Brain microvascular endothelial cell (primary cell): ENCODE data around the gene FRMPD4.

Experiments used
- DNase-seq: peaks from one replicate; pipeline ENCODE4 v3.0.0-alpha.2; 2020
- H3K27ac ChIP-seq: fragments of 250-450 bp; sonication (Bioruptor Pico); 2 replicates; pipeline ENCODE4 v1.5.1; 2020; ENCODE audit warnings: mild to moderate bottlenecking, moderate library complexity
- H3K27me3 ChIP-seq: fragments of 250-450 bp; sonication (Bioruptor Pico); replicated peaks from 2 replicates; pipeline ENCODE4 v1.5.1; 2020; ENCODE audit warnings: mild to moderate bottlenecking
- H3K36me3 ChIP-seq: fragments of 250-450 bp; sonication (Bioruptor Pico); replicated peaks from 2 replicates; pipeline ENCODE4 v1.5.1; 2020; ENCODE audit warnings: mild to moderate bottlenecking
- H3K4me3 ChIP-seq: 2 replicates; pipeline ENCODE4 v1.5.1; 2011; ENCODE audit warnings: low read depth, mild to moderate bottlenecking, control low read depth, low read length, moderate library complexity
- CTCF ChIP-seq: IDR thresholded peaks from 2 replicates; pipeline ENCODE4 v1.5.1; 2011; ENCODE audit warnings: low read depth, mild to moderate bottlenecking, moderate library complexity, low read length, control low read depth, inconsistent platforms; ENCODE audit errors: missing control alignments
- in situ Hi-C: cut with HindIII; loops from 2 replicates; pipeline ENCODE4 v1.10.0; 2017; ENCODE audit warnings: low sequenced_read_pairs, low pct_ligation_motif_present

Gene FRMPD4

DNA sequence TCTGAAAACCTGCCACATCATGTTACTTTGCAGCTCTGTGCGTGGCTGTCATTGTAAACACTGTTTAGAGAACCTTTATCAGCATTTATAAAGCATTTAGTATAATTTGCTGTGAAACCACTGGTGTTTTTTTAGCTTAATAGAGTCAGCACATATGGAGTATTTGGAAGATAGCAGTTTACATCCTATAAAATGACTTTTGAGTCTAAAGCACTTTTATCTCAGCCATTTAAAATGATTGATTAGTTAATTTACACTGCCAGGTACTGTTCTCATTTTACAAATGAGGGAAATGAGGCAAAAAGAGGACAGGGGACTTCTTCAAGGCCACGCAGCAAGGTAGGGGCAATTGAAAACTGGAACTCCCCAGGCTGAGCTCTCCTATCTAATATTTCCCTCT, 181.7 kb downstream of the FRMPD4 start:
- no peak overlapping the region for H3K27ac ChIP-seq
- in situ Hi-C loops = no loop called here
- H3K27me3 ChIP-seq = no peaks in the 10 kb centered on the region
- no peak for DNase-seq
- no peak overlapping the region for H3K4me3 ChIP-seq
- no peaks in the 10 kb centered on the region for H3K36me3 ChIP-seq
- TF ChIP-seq CTCF = no peak

- DNase-seq = no peak
- Histone ChIP-seq H3K4me3 (no peak overlapping the region), H3K36me3 (no peaks in the 10 kb centered on the region), H3K27me3 (no peaks in the 10 kb centered on the region), H3K27ac (no peak overlapping the region)
- TF ChIP-seq CTCF = no peak
- in situ Hi-C loops = no loop called here
These were observed 183.8 kb downstream of the FRMPD4 start for GRCh38 chrX:12322031-12322430.

GRCh38 chrX:12325171-12325570, 186.9 kb downstream of the FRMPD4 start:
- no peak overlapping the region for H3K4me3 ChIP-seq
- H3K36me3 ChIP-seq = no peaks in the 10 kb centered on the region
- no peak for TF ChIP-seq CTCF

DNA sequence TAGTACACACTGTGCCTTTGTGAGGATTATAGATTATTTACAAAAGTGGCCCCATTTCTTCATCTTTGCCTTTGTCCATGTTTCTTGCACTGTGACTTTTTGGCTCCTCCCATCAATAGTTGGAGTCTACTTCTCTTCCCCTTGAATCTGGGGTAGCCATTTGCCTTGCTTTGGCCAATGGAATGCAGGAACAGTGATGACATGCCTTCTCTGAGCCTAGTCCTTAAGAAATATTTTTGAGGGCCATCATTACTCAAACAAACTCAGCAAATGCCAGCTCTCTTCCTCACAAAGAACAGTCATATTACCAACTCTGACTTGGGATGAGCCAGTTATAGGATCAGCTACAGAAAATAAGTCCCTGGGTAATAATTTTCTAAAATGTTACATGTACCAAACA, 189.6 kb downstream of the FRMPD4 start:
- TF ChIP-seq CTCF = no peak
- H3K4me3 ChIP-seq = no peak overlapping the region
- no peak for DNase-seq
- in situ Hi-C loops = no loop called here
- H3K27ac ChIP-seq = no peak overlapping the region
- H3K36me3 ChIP-seq = no peaks in the 10 kb centered on the region
- no peaks in the 10 kb centered on the region for H3K27me3 ChIP-seq

More at GRCh38 chrX:12325171-12325570, 186.9 kb downstream of the FRMPD4 start:
- in situ Hi-C loops = no loop called here
- no peak for DNase-seq
- Histone ChIP-seq H3K27ac (no peak overlapping the region), H3K27me3 (no peaks in the 10 kb centered on the region)

- no peak overlapping the region for H3K27ac ChIP-seq
- H3K36me3 ChIP-seq = no peaks in the 10 kb centered on the region
- no peak for DNase-seq
- in situ Hi-C loops = no loop called here
- no peak overlapping the region for H3K4me3 ChIP-seq
- no peak for TF ChIP-seq CTCF
- H3K27me3 ChIP-seq = no peaks in the 10 kb centered on the region
These were observed 191.2 kb downstream of the FRMPD4 start for GRCh38 chrX:12329476-12329875.

- Histone ChIP-seq H3K36me3 (no peaks in the 10 kb centered on the region), H3K27me3 (no peaks in the 10 kb centered on the region), H3K4me3 (no peak overlapping the region), H3K27ac (no peak overlapping the region)
- in situ Hi-C loops = no loop called here
- TF ChIP-seq CTCF = no peak
- no peak for DNase-seq
These were observed 192.6 kb downstream of the FRMPD4 start for GRCh38 chrX:12330841-12331240.
